ENCODE measurements around the gene RAB3D.

Gene RAB3D, protein sequence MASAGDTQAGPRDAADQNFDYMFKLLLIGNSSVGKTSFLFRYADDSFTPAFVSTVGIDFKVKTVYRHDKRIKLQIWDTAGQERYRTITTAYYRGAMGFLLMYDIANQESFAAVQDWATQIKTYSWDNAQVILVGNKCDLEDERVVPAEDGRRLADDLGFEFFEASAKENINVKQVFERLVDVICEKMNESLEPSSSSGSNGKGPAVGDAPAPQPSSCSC

DNA sequence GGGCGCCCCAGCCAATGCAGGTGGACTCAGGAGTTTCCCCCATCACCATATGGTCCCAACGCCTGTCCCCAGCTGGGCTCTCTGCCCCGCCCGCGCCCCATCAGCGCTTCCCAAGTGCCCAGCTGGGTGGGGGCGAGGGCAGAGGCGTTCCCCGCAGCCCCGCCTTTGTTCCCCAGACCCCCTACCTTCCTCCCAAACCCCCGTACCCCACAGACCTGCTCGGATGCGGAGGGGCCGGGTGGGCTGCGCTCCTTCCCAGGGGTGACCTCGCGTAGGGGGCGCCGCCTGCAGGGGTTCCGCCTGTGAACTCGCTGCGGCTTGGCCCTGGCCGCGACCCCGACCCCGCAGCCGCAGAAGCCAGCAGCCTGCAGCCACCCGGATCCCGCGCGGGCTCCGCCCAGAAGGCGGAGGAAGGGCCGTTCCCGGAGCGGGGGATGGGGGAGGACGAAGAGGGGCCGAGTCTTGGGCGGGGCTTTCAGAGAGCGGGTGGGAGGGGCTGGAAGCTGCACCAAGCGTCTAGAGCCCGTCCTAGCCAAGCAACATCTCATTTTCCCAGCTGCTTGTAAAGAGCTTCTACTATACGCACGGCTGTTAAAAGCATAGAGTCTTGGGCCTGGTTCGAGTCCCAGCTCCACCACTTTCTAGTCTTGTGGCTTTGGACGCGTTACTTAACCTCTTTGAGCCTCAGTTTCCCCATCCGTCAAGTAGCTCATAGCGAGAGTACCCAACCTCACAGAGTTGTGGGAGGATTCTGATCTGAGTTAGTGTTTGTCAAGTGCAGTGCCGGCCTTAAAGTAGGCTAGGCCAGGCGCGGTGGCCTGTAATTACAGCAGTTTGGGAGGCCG, at the start of gene RAB3D:
RAB3D (minus strand) TSS at position 404 of the 845 bp plus-strand sequence. CDS start 2,258 bp downstream, outside the sequence.
- peak; percentile 81 for DNase-seq (ENCODE audit: low read depth)
- TF ChIP-seq CTCF (conservative IDR thresholded peaks at IDR 0.05; ENCODE audit: low read length): no peak
- peak within 1 kb of the TSS; percentile 74 for H3K4me3 ChIP-seq (ENCODE audit: low read length)

DNA sequence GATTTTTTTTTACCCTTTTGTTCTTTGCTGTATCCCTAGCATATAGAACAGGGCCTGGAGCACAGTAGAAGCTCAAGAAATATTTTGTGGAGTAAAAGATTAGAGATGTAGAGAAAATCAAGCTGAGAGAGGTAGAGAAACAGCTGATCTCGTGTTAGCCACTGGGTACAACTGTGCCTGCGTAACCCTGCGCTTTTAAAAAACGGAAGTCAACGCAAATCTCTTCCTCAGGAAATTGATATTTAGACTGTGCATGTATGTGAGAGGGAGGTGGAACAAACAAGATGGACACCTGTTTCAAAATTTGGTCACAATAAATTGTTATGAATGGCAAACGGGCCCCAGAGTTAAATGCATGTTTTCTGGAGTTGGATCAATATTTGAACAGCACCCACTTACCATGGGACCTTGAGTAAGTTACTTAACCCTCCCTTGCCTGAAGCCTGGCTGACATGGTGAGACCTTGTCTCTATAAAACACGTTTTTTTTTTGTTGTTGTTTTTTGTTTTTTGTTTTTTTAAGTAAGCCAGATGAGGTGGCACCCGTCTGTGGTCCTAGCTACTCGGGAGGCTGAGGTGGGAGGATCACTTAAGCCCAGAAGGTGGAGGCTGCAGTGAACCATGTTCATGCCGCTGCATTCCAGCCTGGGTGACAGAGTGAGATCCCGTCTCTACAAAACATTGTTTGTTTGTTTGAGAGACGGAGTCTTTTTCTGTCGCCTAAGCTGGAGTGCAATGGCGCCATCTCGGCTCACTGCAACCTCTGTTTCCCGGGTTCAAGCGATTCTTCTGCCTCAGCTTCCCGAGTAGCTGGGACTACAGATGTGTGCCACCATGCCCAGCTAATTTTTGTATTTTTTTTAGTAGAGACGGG, 47.9 kb upstream of the RAB3D start:
- DNase-seq (ENCODE audit: low read depth): no peak
- no peak for TF ChIP-seq CTCF (conservative IDR thresholded peaks at IDR 0.05; ENCODE audit: low read length)
- H3K4me3 ChIP-seq (ENCODE audit: low read length): no peak overlapping the region

- no peak for TF ChIP-seq CTCF (conservative IDR thresholded peaks at IDR 0.05; ENCODE audit: low read length)
- no peak overlapping the region for H3K4me3 ChIP-seq (ENCODE audit: low read length)
- no peak for DNase-seq (ENCODE audit: low read depth)
Measured at GRCh38 chr19:11384778-11385129, 45.3 kb upstream of the RAB3D start.

- H3K4me3 ChIP-seq (ENCODE audit: low read length): no peak overlapping the region
- no peak for DNase-seq (ENCODE audit: low read depth)
- no peak for TF ChIP-seq CTCF (conservative IDR thresholded peaks at IDR 0.05; ENCODE audit: low read length)
Measured at GRCh38 chr19:11383706-11384048, 44.2 kb upstream of the RAB3D start.

DNA sequence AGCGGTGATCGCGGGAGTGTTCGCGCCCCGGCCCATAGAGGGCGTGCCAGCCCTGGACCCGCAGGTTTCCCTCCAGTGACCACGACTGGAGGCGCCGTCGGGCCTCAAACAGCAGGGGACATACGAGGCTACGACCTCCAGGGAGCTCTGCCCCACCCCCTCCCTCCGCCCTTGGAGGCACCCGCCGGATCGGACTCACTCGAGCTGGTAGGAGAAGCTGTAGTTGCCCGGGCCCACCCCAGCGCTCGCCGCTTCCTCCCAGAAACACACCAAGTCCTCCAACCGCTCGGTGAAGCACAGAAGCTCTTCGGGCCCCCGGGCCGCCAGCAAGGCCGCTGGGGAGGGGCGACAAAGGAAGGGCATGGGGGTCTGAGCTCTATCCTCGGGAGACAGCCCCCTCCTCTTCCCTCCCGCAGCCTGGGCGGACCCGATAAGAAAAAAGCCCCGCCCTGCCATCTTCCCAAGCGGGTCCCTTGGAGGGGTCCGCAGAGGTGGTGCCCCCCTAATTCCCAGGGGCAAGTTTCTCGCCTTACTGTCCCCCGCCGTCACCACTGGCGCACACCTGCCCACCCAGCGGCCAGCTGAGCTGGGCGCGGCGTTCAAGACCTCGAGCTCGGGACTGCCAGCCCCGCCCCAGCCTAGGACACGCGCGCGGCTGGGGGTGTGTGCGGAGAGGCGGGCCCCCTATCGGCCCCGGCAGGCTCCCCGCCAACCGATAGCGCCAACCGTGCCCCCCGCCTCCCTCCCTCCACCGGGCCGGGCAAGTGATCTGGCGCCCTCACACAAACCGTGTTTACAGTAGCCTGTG, 43.6 kb upstream of the RAB3D start:
- no peak for DNase-seq (ENCODE audit: low read depth)
- H3K4me3 ChIP-seq (ENCODE audit: low read length): no peak overlapping the region; the same call in 1 of the 2 replicates
- peak; percentile 58 for TF ChIP-seq CTCF (conservative IDR thresholded peaks at IDR 0.05; ENCODE audit: low read length)

DNA sequence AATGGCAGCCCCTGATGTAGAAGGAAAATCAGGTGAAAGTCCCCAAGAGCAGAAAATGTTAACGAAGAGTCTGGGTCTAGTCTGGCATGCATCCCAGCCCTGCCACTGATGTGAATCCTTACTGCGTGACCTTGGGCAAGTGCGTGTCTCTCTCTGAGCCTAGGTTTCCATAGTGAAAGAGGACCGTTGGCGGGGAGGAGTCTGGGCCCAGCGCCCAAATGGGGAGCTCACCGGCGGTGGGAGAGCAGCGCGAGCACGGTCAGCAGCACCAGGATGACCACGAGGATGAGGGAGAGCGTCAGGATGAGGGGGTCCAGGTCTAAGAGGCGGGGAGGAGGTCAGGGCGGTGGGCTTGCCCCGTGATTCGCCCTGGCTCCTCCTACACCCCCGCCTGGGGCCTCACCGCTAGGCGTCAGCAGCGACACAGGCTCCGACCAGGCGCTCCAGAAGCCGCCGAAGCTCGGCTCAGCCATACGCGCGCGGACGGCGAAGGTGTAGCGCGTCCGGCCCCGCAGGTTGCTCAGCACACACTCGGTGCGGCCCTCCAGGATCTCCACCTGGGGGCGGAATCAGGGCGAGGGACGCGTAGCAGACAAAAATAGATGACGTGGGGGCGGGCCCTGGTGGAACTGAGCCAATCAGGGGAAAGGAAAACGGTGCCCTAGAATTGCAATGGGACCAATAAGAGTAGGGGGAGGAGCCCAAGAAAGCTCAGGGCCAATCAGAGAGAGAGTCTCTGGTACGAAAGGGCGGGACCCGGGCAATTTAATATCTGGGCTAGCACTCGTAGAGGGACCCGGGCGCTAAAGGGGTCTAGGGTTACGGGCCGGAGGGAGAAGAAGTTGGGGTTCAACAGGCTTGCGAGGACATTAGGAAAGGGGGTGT, 41.4 kb upstream of the RAB3D start:
- DNase-seq (ENCODE audit: low read depth): peak; percentile 89
- H3K4me3 ChIP-seq (ENCODE audit: low read length): peak overlapping the region; percentile 73
- TF ChIP-seq CTCF (conservative IDR thresholded peaks at IDR 0.05; ENCODE audit: low read length): peak; percentile 67
